ENCODE data around the gene BID.
"Not testable (repeated sequence)": the region's sequence is repeated elsewhere in the genome, so short reads cannot be mapped to it uniquely, and the experiment has no call there.

Gene BID

DNA sequence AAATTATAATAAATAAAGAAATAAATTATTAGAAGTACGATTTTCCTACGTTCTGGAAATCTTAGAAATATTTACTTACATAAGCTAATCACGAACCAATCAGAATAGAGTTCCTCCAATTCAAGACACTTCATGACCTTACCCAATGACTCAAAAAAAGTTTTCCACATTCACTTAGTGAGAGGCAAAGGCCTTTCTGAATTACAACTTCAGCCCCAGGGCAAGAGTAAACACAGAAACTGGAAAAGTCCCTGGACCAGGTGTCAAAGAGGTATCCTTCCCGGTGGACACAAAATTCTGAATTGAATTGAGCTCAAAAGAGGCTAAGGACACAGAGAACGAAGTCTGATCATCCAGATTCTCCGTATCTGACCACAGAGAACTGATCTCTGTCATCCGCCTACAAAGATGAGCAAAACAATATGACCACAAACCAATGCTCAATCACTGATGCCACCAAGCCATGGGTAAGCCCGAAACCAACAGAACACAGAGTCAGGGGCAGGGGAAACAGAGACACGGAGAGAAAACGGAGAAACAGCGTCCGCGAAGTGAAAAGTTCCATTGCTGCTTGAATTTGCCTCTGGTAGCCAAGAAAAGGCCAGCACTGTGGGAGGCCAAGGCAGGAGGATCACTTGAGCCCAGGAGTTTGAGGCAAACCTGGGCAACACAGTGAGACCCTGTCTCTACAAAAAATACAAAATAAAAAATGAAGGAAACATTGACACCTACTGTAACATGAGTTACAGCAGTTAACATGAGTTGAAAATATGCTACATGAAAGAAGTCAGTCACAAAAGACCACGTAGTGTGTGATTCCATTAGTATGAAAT is 6.8 kb downstream of the BID start:
- DNase-seq, result peak in 1 of 2 donors; percentile 67

- not testable (repeated sequence) for DNase-seq
Observed at GRCh38 chr22:17764852-17765251, 9.4 kb downstream of the BID start.

DNA sequence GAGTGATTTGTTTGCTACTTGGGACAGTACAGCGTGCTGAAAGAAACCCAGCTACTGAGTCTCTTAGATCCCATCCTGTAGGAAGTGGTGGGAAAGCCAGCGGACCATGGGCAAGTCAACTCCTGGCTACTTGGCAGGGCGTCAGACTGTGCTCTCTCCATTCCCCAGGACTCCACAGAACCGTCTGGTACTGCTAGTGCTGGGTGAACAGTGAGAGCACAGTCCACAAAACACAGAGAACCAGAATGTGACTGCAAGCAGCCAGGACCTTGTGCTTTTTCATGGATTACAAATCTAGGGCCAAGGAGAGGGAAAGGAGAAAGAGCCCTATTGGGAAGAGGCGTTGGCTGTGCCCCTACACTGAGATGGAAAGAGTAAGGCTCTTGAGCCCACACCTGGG is 10.2 kb downstream of the BID start:
- no peak for DNase-seq

- DNase-seq, result not testable (repeated sequence)
Observed at GRCh38 chr22:17763442-17763841, 10.8 kb downstream of the BID start.

DNA sequence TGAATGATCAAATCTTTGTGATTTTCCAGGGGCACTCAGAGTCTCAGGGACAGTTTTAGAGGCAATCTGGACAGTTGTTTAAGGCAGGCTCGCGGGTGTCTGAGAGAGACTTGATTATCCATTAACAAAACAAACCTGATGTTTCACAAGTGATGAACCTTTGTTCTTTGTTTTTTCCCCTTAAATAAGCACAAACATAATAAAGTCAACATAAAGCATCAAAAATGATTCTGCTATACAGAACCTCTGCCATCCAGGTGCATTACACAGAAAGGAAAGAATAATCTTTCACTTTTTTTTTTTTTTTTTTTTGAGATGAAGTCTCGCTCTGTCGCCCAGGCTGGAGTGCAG is 13.2 kb downstream of the BID start:
- no peak for DNase-seq

- peak; percentile 38 to 45 for DNase-seq
Observed at GRCh38 chr22:17754233-17754925, 19.9 kb downstream of the BID start.

GRCh38 chr22:17753401-17753989 is 20.8 kb downstream of the BID start:
- no peak for DNase-seq

- no peak for DNase-seq
Observed at GRCh38 chr22:17751596-17751995, 22.7 kb downstream of the BID start.

- DNase-seq, result no peak
Observed at GRCh38 chr22:17749605-17750395, 24.5 kb downstream of the BID start.

GRCh38 chr22:17748555-17749353 is 25.5 kb downstream of the BID start:
- no peak for DNase-seq

DNA sequence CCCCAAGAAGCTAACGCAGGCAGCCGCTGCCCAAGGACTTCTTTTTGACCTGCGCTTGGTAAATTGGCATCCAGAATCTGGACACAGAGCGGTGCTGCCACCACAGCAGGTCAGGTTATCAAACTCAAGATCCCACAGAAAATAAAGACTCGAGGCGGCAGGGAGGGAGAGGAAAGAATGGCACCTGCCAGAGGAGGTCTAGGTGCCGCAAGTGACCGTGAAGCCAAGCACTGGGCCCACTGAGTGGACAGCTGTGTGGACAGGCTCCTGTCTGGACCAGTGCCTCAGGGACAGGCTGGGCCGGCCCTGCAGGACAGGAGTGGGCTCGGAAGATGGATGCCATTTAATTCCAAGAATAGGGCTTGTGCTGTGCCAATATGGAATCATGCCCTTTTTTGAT is 27.4 kb downstream of the BID start:
- DNase-seq, result no peak

DNA sequence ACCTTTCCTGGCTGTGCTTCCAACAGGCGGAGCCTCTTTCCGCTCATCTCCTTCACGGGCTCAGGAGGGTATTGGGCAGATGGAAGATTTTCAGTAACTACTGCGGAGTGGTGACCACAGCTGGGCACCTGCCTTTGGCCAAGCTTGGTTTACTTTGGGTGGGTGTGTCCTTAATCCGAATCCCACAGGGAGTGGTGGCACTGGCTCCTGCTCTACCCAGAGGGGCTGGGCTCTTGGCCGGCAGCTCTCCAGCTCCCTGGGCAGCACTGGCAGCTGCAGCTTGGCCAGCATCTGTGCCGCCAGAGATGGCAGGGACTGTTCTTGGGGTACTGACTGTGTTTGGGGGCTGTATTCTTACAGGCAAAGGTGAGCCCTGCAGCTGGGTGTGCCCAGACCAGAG is 29.8 kb downstream of the BID start:
- DNase-seq, result no peak

- DNase-seq, result no peak
Observed at GRCh38 chr22:17743661-17744411, 30.4 kb downstream of the BID start.

DNA sequence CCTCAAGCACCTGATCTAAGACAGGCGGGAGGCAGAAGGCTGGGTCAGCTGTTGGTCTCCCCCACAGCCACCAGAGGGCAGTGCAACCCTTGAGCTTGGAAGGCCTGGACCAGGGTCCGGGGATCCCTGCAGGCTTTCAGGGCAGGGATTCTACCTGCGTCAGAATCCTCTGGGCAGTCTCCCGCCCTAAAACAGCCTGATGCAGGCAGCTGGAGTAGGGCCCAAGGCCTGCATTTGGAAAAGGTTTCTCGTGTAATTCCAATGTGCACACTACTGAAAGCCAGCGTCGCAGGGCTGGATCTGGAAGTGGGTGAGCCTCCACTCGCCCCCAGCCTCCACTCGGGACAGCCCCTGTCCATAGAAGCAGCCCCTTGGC is 31.8 kb downstream of the BID start:
- peak; percentile 72 for DNase-seq

DNA sequence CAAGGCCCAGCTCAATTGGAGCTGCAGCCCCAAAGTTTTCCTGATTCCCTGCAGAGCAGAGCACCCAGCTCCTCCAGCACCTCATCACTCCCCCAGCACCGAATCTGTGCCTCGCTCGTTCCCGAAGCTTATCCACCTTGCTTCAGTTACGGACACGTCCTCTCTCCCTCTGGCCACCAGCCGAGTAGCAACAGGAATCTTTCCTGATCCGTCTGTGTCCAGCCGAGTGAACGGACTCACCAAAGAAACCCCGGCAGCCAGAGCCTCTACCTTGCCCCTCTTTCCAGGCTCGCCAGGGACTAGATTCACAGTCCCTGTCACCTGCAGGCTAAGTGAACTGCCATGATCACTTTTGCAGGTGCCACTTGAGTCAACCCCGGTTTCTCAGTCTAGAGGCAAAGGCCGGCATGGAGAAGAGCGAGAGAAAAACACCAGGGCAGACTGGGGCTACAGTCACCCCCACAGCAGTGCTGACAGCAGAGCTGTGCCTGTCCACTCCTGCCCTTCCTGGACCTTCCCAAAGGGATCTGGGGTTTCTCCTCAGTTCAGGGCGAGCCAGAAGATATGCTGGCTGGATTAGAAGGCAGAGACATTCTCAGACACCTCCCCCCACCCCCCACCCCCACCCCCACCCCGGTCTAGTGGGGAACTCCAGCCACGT is 32.3 kb downstream of the BID start:
- DNase-seq, result no peak

GRCh38 chr22:17739196-17739975 is 34.9 kb downstream of the BID start:
- DNase-seq, result no peak

DNA sequence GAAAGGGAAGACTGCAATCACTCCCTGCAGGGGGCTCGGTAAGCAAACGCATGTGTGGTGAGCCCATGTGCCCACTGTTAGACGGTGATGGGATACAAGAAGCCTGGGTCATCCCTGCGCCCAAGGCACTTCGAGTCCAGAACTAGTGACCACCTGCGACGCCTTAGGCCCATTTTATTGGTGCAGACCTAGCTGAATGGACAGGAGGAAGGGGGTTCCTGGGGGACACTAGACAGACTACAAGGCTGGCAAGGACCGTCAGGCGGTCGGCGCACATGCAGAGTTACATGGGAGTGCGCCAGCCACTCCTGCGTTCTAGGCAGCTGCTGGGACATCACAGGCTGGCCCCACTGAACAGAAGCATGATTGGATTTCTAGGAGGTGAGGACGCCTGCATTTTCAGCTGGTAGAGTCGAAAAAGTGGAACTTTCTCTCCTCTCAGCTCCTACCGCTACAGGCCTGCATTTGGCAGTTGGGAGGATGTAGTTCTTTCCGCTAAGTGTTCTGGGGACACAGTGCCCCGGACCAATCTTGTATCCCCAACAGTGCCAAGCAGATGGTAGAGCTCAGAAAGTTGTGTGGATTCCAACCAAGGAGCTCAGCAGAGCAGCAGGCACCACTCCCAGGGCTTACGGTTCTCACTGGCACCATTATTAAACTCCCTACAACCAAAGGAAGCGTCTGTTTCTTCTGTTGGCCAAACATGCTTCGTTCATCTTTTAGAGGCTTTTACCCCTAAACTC is 35.7 kb downstream of the BID start:
- no peak for DNase-seq

- DNase-seq, result no peak
Observed at GRCh38 chr22:17734187-17734586, 40.1 kb downstream of the BID start.

DNA sequence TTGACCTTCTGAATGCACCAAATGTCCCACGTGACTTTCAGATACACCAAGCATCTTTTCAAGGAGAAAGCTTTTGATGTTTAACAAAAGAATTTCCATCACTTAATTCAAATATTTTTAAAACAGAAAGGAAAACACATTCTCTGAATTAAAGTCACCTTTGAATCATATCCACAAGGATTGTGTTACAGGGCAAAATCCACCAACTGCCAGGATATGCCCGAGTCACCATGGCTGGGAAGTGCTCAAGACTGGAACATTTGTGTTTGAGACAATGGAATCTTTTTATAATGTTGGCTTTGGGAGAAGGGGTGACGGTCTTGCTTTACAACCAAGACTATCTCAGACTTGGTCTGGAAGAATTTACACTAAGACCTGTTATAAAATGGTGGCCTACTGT is 40.8 kb downstream of the BID start:
- DNase-seq, result no peak
